HG03442 (cell line): ENCODE measurements around the gene PEMT.

Experiments
- ATAC-seq: cut with Tn5 transposase; IDR thresholded peaks from one replicate; pipeline ENCODE4 v1.9.1; 2021; ENCODE audit warnings: mild to moderate bottlenecking, moderate library complexity; ENCODE audit not compliant: unreplicated experiment

PEMT gene

GRCh38 chr17:17605729-17606088, 14.2 kb upstream of the PEMT start:
- ATAC-seq: no peak

- no peak for ATAC-seq
Observed at GRCh38 chr17:17605083-17605728, 13.7 kb upstream of the PEMT start.

DNA sequence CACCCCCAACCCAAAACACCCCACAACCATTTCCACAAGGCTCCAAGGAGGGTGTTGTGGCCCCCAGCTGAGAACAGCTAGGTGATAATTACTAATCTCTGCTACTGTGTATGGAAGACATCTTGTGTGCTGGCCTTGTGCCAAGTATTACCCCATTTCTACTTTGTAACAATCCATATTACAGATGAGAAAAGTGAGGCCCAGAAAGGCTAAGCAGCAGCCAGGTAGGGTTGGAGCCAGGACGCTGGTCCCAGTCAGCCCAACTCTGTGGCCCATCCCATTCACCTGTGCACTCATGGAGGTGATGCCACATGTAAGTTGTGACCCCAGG, 12.4 kb upstream of the PEMT start:
- ATAC-seq: no peak

DNA sequence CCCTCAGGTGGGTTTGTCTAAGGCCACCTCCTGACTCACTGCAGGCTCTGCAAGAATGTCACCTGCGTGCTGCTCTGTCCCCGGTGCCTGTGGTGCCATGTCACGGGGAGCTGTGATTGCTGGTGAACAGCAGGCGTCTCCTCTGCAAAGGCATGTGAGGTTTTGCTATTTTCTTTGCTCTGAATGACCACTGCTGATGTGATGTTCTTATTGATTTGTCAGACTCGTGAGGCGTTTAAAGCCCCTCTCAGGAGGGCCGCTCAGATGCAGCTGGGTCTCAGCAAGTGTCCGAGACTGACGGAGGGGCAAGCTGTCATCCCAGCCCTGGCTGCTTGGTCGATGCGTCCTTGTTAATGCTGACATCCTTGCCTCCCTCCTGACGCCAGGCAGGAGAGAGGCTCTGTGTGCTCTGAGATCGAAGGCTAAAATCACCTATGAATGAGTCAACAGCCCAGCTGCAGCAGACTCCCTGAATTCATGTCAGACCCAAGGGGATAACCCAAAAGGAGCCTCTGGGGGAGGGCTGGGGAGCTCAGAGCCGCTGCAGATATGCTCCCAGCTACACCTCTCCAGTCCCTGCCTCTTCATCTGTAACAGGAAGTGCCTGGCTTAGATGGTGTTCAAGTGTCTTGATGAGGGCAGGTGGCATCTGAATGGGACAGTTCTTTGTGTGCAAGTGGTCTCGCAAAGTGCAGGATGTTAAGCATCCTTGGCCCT, 11.8 kb upstream of the PEMT start:
- ATAC-seq: no peak

- no peak for ATAC-seq
Observed at GRCh38 chr17:17599965-17600364, 8.5 kb upstream of the PEMT start.

DNA sequence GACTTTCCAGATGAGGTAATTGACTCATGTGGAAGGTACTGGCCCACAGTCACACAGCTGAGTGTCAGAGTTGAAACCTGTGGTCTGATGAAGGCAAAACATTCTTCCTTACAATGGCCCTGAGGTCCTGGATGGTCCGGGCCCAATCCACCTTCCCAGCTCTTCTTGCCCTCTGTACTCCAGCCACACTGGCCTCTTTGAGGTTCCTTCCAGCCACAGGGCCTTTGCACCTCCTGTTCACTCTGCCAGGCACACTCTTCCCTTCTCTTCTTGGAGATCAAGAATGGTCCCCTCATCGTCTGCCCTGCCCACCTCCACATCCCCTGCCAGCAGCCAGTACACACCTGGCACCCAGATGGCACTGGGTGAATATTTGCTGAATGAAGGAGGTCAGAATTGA, 6.5 kb upstream of the PEMT start:
- ATAC-seq: no peak

- no peak for ATAC-seq
Observed at GRCh38 chr17:17595755-17596154, 4.2 kb upstream of the PEMT start.

DNA sequence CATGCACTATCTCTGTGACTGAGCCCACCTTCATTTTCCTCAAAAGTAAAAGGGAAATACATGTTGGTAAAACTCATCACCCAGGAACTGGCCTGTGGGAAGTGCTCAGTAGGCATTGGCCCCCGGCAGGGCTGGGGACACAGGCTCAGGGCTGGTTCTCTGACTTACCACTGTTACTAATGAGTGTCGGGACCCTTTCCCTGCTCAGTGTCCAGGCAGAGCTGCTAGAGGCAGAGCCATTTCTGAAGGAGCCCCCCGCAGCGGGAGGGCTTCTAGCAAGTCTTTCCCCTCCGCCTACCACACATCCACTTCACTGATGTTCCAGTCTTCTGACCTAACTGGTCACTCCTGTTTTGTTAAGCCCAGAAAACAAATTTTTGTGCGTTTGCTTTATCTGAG, 1.7 kb upstream of the PEMT start:
- no peak for ATAC-seq

DNA sequence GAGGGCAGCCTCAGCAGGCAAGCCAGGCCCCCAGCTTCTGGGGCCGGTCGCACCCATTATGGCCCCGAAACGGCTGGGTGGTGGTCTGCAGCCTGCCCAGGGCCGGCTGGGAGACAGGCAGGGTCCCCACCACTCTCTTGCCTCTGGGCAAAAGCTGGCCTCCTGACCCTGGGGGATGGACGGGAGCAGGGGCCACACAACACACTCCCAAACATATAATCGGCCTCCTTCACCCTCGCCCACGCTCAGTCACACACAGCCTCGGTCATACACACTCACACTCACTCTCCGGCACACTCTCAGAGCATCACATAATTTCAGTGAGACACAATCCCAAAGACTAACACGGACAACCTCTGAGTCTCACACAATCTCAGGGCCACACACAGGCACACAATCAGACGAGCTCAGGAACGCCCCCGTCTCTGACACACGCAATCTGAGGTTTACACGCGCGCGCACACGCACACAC, 589 bp downstream of the PEMT start:
- no peak for ATAC-seq

DNA sequence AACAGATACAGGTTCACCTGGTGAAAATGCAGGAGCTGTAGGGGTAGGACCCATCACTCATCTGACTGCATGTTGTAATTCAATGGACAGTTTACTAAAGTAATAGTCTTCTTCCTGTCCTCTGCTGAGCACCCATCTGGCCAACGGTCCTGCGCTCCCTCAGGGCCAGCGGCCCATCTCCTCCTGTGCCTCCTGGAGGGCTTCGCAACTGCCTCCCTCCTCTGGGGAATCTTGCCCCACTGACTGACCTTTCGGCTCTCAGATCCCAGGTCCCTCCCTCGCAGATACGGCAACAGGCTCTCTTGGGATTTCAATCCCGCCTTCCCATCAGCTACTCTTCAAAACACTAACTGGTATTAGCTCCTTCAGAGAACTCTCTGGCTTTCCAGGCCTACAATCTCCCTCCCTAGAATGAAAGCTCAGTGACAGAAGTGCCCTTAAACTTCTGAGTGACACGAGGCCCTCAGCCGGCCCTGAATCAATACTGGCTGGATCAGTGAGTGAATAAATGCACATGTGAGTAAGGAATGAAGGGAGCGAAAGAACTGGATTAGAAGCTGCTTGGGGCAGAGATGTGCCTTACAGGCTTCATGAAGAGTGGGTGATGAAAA, 1.3 kb downstream of the PEMT start:
- no peak for ATAC-seq

DNA sequence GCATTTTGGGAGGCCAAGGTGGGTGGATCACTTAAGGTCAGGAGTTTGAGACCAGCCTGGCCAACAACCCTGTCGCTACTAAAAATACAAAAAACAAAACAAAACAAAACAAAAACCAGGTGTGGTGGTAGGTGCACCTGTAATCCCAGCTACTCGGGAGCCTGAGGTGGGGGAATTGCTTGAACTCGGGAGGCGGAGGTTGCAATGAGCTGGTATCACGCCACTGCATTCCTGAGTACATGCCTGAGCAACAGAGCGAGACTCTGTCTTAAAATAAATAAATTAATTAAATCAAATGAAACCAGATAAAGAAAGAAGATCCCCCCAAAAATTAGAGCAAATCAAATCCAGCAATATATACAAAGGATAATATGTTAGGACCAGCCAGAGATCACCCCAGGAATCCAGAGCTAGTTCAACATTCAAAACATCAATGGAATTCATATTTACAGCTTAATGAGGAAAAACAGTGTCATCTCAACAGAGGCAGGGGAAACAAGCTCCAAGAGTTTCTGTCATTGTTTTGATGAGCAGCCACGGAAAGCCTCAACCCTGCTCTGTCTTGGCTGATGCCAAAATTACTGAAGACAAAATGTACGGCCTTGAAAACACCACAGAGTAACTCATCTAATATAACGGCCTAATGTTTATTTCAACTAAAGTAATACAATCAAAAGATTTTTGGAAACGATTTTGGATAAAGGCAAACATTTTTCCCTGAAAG, 3.7 kb downstream of the PEMT start:
- ATAC-seq: no peak

- ATAC-seq: no peak
Observed at GRCh38 chr17:17582372-17582771, 9.1 kb downstream of the PEMT start.

- ATAC-seq: no peak
Observed at GRCh38 chr17:17581509-17581908, 10.0 kb downstream of the PEMT start.

GRCh38 chr17:17580662-17581470, 10.6 kb downstream of the PEMT start:
- no peak for ATAC-seq

DNA sequence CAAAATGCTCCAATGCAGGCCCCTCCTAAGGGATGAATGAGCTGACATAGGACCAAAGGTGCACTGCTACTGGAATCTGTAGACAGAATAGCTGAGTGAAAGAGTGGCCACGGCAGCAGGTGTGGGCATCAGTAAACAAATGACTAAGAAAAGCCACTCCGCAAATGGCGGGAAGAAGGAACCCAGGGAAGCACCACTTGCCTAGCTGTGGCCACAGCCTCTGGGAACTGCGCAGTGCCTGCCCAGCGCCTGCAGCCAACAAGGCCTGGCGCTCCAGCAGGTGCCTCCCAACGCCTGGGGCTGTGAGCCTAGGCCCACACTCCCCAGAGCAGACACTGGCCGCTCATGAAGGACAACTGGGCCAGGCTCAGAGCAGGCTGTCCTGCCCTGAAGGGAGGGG, 11.8 kb downstream of the PEMT start:
- ATAC-seq: no peak

- ATAC-seq: no peak
Observed at GRCh38 chr17:17577373-17577772, 14.1 kb downstream of the PEMT start.

- ATAC-seq: no peak
Observed at GRCh38 chr17:17576772-17577234, 14.7 kb downstream of the PEMT start.

DNA sequence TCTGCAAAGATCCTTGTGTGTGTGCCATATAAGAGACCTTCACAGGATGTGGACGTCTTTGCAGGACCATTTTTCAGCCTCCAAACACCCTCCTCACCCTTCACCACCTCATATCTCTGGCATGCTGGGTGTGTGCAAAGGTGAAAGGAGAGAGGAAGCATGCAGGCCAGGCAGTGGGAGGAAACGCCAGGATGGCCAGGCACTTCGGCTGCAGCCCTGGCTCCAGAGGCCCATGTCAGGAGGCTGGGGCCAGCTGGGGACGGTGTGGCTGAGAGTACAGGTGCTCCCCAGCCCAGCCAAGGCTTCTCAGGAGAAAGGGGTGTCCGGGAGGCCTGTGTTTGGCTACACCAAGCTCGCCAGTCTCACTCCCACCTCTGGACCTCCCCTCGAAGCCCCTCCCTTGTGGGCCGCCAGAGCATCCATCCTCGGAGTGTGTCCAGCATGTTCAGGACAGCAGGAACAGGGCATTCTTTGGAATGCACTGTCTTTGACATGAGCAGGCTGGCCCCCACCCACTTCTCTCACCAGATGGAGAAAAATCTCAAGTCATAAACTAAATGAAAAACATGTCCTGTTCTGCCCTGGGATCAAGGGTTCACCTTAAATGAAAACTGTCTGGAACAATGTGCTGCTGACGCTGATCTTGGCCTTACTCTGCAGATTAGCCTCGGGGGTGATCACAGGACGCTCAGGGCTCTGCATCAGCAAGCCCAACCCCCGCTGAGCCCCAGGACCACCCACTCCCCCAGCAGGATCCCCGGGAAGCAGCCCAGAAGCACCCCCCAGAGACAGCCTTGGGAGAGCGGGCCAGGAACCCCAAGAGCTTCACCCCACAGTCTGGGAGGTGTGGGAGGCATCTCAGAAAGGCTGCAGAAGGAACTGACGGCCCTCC, 15.9 kb downstream of the PEMT start:
- ATAC-seq: no peak

DNA sequence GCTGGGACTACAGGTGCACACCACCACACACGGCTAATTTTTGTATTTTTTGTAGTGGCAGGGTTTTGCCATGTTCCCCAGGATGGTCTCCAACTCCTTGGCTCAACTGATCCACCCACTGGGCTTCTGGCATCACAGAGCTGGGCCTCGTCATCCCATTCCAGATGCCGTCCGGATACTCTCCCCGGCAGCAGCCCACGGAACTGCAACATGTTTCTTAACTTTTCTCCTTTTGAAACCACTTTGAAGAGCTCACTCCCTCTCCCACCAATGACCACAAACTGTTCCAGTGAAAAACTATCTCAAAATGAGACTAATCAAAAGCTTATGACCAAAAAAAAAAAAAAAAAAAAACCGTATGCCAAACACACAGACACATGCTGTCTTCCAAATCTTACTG, 17.6 kb downstream of the PEMT start:
- ATAC-seq: no peak
